Effector CD4-positive, alpha-beta T cell (primary cell): Measurements from ENCODE around the gene TSHZ2.
"Not testable (repeated sequence)": the region's sequence is repeated elsewhere in the genome, so short reads cannot be mapped to it uniquely, and the experiment has no call there.

ENCODE experiments used
- DNase-seq: peaks from one replicate; pipeline ENCODE4 v3.0.0-alpha.2; 2020

The TSHZ2 gene

DNA sequence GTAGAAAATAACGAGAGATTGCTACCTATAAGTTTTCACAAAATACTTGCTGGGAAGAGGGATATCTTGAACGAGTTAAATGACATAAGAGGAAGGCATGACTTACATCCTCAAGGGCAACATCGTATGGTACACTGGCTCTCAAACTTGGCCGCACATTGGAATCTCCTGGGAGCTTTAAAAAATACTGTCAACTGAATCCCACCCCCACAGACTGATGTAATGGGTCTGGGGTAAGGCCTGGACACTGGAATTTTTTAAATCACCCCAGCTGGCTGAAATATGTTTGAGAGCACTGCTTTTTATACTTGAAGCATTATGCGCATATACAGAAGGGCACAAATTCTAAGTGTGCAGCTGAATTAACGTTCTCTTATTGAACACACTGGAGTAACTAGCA, 8.0 kb upstream of the TSHZ2 start:
- DNase-seq, result no peak

DNA sequence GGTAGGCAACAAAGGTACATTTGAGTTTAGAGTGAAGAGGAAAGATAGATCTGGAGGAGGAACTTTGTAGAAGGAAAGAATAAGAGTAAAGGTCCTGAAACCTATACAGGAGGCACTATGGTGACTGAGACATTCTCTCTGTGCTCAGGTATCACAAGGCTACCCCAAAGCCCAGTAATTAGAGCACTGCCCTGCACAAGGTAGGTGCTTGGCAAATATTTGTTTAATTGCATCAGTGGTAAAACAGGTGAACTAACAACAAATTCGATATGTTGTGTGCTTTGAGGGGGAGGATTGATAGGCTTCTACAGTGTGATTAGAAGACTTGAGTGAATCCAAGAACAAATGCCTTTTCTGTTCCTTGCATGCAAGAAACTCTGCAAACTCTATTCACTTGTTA, 6.8 kb upstream of the TSHZ2 start:
- DNase-seq, result no peak

DNA sequence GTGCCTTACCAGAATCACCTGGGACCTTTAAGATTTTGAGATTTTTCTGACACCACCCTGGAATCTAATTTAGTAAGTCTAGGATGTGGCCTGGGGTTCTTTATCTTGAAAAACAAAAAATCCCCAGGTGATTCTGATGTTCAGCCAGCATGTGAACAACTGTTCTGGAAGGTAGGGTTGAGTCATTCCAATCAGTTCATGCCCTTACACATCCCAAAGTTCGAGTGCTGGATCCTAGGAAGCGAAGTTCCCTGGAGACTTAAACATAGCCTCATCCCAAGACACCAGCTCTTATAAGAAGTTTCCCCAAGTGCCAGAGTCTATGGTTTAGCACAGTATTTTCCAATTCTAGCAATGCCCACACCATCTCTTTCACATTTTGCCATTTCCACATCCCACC, 6.3 kb upstream of the TSHZ2 start:
- no peak for DNase-seq

DNA sequence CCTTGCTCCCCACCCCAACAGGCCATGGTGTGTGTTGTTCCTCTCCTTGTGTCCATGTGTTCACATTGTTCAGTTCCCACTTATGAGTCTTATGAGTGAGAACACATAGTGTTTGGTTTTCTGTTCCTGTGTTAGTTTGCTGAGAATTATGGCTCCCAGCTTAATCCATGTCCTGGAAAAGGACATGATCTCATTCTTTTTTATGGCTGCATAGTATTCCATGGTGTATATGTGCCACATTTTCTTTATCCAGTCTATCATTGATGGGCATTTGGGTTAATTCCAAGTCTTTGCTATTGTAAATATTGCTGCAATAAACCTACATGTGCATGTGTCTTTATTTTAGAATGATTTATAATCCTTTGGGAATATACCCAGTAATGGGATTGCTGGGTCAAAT, 5.6 kb upstream of the TSHZ2 start:
- not testable (repeated sequence) for DNase-seq

DNA sequence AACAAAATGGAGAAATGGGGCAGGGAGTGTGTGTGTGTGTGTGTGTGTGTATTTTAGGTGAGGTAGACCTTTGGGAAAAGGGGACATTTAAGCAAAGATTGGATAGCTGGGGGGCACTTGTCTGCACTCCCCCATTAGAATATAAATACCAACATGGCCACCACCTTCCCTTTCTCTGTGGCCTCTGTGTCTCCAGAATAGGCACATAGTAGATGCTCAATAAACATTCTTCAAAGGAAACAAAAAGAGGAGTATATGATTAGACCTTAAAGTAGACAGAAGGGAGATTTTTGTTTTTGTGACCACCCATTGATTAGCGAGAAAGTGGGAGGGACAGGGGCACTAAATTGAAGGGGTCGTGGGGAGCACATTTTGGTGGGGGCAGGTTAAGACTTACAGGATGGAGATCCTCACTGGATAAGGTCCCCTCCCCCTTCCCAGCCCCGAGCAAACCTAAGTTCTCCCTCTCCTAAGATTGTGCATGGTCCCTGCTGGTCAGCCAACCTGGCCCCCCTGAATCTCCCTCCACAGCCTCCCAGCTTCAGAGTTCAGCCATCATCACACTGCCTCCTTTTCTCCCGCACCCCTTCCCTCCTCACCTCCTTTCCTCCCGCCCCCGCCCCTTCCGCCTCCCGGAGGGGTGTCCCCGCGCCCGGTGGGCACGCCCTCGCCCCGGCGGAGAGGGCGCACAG, 514 bp upstream of the TSHZ2 start:
- no peak for DNase-seq

DNA sequence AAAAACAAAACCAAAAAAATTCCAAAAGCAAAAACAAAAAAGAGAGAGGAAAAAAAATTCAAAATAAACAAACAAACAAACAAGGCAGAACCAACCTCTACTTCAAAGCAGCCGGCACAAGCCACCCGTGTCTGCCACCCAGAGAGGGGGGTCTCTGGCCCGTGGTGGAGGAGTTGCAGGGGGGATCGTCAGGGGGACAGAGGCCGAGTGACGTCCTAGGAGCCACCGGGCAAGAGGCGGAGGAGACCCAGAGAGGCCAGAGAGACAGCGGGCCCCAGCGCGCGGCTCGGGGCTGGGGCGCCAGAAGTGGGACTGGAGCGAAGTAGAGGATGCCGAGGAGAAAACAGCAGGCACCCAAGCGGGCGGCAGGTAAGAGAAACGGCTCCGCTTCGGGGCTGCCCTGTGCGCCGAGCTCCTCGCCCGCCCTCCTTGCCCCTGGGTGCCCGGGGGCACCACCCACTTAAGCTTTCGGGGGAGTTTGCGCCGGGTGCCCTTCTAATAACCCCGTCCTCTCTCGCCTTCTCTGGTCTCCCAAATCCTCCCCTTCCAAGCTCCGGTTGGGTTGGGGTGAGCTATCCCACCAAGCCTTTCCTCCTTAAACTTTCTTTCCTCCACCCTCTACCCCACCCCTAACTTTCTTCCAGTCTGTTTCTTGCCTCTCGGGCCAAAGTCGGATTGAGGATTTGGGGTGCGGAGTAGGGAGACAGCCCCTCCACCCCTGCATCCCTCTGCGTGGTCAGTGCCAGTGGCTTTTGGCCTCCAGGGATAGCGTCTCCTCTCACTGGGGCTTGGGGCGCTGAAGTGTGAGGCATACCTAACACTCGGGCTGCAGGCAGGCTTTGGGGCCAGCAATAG, 1.0 kb downstream of the TSHZ2 start:
- DNase-seq, result no peak

DNA sequence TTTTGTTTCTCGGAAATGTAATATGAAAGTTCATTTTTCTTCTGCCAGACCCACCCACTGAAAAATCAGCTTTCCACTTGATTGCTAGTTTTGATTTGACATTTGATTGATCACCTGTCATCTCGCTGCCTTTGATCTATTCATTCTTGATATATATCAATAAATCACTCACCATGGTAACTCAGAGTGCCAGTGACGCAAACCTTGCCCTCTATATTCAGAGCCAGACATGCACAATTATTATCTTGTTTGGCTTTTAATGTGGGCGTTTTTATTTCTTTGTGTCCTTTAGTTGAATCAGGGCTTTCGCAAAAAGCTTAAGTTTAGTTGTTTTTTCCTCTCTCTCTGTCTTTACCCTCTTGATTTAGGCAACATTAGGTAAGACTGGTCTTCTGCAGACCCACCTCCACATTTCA, 2.0 kb downstream of the TSHZ2 start:
- peak; percentile 36 for DNase-seq

DNA sequence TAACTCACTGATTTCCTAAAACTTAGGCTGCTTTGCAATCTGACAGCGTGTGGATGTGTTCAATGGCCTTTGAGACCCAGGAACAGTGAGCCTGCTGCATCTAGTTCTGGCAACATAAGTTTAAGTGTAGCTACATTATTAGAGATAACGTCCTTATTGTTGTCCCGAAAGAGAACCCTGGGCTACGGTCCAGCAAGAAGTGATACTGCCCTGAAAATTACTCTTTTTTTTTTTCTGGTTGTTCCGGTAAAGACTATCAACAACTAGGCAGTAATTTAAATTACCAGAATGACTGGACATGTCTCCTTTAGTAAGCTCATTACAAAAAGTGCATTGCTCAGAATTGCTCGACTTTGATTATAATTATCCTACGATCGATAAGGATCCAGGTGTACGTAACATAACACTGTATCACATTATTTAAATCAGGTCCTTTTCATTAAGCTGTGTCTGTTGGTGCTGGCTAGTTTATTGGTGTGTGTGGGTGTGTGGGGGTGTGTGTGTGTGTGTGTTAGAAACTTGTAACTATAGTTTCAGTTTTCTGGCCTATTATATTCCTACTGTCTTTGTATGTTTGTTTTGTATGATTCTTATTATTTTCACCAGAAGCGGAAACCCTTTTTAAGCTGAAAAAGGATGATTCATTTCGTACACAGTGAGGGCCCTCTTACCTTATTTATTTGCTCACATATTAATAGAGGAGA, 3.0 kb downstream of the TSHZ2 start:
- DNase-seq, result no peak

DNA sequence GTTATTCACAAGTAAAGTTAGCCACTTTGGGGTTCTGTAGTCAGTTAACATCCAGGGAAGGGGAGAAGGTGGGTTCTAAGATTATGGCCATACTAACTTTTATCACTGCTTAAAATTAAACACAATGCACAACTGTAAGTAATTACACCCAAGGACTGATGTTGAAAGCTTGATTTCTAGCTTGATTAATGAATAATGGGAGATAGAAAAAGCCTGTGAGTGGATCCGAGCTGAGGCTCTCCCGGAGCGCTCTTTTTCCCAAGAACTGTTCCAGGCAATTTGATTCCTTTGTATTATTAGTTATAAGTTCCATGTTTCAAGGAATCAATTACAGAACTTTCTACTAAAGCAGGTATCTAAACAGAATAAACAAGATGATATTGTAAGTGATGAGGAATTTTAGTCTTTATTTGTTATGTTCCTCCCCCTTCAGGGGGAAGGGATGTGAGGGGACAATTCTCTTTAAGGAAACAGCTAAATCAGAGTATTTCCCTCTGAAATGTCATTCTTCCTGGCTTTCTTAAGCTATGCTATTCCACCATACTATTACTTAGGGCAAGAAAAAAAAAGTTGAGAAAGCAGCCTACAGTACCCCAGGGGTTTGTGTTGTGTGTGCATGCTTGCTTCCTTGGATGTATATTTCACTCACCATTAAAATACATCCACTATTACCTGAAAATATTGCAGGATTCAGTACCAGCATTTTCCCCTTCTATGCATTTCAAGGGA, 3.8 kb downstream of the TSHZ2 start:
- DNase-seq, result no peak

DNA sequence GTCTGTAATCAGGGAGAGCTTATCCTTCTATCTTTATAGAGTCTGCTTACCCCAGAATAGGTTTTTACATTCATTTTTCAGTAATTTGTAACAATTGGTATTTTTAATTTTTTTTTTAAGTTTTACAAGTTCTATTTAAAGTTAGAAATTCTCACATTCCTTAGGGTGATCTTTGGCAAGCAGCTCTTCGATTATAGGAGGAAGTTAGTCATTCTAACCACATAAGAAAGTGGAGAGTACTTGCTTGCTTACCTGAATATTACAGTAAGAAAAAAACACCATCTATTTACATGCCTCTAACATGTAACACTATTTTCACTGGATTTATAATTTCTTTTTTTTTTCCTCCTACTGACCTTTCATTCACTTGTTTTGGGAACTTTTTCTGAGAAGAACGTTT, 6.7 kb downstream of the TSHZ2 start:
- DNase-seq, result no peak

DNA sequence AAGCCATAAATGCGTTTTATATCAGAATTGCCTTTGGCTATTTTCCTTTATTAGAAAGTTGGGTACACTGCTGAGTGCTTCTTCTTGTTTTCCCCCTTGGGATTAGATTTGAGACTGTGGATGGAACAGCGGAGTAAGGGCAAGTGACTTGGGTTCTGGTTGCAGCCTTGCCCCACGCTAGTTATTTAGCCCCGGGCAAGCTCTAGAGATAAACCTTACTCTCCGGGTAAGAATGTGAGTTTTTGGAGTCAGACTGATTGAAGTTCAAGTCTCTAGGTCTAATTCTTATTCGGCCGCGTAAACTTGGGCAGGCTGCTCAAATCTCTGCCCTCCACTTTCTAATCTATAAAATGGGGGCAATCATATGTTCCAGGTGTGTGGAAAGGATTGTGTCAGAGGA, 8.9 kb downstream of the TSHZ2 start:
- no peak for DNase-seq

DNA sequence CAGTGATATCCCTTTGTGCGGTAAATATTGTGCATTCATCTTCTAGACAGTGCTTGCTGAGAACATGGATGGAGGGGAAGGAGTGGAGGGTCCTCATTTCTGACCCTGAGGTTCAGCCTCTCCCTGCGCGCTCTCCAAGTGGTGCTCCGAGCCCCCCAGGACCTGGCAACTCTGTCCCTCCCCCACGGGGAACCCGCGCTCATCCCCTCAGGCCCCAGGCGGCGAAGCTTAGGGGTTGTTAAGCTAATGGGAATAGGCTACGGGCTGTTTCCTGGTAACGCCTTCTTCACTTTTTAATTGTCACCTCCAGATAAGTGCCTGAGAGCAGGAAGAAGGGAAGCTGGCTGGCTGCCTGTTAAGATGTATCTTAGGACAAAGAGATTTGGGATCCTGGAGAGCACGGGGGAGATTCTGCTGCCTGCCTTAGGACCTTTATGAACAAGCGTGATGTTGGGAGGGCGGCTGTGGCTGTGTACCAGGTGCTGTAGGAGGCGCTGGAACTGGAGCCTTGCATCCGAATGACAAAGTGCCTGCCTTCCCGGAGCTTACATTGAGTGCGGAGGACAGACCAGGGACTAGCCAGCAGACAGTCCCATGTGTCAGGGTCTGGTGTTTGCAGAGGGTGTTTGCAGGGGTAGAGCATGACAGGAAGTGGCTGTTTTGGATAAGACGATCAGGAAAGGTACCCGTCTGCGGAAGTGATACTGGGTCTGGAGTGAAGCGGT, 11.7 kb downstream of the TSHZ2 start:
- no peak for DNase-seq

DNA sequence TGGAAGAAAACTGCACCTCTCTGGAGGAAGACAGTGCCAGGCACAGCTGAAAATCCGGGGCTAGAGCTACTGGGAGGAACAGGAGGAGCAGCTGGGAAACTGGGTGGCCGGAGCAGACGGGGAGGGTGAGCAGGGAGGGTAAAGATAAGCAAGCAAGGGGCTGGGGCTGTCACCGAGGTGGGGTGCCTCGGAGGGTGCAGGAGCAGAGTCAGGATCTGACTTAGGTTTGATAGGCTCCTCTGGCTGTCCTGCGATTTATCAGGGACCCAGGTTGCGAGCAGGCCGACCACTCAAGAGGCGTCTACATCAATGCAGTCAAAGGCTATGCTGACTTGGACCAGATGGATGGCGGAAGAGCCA, 12.3 kb downstream of the TSHZ2 start:
- DNase-seq, result no peak

DNA sequence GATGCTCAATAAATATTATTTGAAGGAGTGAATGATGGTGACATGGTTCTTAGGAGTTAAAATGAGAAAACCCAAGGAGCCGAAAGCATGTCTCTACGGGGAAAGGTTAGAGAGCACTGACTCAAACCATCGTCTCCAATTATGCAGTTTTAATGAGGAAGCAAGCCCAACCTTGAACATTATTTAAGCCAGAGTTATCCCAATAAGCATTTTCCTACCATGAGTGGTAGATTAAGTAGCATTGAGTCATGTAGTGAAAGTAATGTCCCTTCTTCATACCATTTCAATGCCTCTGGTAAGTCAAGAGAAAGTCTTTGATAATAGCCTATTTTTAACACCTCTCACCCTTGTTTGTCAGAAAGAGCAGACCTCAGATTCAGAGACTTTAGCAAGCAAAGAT, 13.5 kb downstream of the TSHZ2 start:
- DNase-seq, result no peak

DNA sequence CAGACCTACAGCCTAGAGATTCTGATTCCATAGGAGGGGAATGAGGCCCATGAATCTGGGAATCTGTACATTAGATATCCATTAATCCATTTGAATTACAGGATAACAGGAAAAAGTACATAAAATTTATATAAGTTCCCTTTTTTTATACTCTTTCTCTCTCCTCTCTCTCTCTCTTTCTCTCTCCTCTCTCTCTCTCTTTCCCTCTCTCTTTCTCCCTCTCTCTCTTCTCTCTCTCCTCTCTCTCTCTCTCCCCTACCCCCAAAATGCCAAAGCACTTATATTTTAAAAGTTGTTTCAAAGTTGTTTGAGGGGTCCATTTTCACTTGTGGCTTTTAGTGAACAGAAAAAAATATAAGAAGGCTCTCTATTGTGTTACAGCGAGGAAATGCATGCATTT, 15.1 kb downstream of the TSHZ2 start:
- DNase-seq, result no peak

DNA sequence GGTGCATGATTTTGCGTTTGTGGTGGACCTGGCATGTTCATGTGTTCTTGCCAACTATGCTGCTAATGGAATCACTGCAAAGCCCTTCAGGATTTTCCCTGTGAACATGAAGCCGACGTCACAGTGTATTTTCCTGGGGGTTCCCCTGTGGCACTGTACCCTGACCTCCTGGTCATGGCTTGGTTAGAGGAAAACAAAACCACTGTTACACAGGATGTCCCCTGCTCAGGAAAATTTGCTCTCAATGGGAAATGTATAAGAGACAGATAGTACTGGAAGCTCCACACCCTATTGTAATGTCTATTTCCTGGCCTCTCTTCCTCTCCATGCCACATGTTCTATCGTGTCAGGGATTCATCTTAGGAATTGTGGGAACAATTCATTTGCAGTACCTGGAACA, 19.7 kb downstream of the TSHZ2 start:
- DNase-seq, result no peak

DNA sequence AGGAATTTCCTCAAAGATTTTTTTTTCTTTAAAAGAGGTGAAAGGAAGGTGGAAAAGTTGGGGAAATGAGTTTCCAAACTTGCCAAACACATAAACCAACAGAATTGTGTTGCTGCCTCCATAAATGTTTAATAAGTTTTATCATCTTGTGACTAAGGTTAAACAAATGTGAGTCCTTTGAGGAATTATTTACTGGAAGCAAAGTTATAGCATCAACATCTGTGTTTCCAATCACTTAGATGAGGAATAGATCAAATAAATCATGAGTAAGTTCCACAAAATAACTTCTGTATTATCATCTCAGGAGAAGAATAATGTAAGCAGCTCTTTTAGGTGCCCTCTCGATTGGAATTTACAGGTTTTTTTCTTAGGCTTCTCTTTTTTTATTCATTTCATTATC, 20.5 kb downstream of the TSHZ2 start:
- no peak for DNase-seq

DNA sequence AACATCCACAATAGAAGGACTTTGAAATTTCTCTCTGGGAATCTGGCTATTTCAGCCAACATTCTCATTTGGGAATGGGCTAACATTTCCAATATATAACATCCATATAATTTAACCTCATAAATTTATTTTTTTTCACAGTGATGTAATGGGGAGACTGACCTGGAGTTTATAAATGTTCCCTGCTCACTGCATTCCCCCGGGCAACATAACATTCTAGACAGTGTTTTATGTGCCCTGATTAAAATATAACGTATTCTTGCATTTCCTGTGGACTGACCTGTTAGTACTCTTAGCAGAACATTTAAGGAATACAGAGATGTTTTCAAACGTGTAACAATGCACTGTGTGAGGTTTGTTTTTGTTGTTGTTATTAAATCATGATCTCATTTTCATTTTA, 20.9 kb downstream of the TSHZ2 start:
- no peak for DNase-seq

DNA sequence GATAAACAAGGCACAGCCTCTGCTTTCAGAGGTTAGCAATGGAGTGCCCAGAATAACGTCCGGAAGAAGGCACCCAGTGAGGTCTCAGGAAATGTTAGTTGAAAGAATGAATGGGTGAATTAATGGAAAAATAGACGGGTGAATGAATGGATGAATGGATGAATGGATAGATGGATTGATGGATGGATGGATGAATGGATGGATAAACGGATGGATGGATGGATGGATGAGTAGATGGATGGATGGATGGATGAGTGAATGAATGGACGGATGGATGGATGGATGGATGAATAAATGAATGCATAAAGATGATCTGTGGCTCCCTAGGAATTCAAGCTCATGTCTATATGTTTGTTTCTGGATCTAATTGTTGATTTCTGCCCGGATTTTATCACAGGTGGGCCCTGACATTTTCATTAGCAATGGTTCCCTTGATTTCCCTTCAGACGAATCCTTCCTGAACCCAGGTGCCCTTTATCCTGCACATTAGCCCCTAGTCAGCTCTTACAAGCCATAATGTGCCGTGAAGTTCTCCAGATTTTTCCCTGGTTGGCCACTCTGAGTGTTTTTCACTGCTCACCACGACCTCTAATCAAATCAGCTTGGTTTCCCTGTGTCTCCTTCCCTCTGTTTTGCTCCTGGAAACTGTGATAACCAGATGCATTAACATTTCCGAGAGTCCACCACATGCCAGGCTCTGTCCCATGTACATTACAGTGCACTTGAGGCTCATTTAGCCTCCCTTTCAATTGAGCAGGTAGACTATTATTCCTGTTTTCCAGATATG, 22.2 kb downstream of the TSHZ2 start:
- DNase-seq, result no peak

DNA sequence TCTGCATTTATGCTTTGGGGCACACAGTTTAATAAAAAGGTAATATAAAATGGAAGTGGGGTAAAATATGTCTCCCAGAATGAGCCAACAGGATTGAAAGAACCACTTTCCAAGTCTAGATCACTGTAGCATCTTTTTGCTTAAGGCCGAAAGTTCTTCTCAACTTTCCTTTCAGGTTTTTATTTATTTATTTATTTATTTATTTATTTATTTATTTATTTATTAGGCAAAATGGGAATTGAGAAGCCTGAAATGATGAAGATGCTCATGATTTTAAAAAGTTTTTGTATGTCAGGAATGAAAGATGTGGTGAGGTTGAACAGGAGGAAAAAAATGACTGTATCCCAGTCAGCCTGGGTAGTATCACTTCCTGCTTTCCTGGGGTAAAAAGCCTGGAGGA, 24.0 kb downstream of the TSHZ2 start:
- no peak for DNase-seq

DNA sequence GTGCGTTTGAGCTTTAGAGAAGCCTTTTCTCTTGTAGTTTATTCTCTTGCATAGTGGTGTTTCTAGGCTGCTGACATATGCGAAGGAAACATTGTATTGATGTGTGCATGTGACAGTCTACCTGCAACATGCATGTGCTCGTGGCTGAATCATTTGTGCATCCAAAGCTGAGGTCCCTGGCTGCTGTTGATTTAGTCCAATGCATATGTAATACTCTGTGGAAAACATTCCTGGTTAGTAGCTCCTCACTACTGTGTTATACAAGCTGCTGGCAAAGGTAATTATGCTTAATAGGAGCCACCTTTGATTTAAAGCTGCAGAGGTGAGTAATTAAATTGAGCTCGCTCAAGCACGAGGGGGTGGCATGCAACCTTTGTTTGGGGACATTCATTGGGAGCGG, 24.5 kb downstream of the TSHZ2 start:
- no peak for DNase-seq

DNA sequence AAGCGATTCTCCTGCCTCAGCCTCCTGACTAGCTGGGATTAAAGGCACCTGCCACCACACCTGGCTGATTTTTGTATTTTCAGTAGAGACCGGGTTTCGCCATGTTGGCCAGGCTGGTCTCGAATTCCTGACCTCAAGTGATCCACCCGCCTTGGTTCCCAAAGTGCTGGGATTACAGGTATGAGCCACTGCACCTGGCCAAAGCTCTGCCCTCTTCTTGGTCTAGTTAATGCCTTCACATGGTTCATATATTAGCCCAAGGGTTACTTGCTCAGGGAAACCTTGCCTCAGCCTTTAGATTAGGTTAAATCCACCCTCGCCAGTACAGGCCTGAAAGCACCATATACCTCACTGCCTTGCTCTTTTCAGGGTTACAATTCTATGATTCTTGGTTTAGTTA, 26.1 kb downstream of the TSHZ2 start:
- DNase-seq, result no peak
